ENCODE results near the gene TAF11L13.

GRCh38 chr5:17680737-17681136 is 48.8 kb downstream of the TAF11L13 start:
- TF ChIP-seq CTCF (conservative IDR thresholded peaks at IDR 0.05) (no peak), EZH2 (IDR thresholded peaks at IDR 0.05; ENCODE audit: low read depth) (no peak)

Data from PC-9 (cell line).